ENCODE data around the gene FSTL4. TPM values are rescaled to one million over a fixed set of nuclear protein-coding genes. Genes with fewer than 3 reads are reported as not detected.

FSTL4 gene
- polyA plus RNA-seq, 3 donors, result not detected

DNA sequence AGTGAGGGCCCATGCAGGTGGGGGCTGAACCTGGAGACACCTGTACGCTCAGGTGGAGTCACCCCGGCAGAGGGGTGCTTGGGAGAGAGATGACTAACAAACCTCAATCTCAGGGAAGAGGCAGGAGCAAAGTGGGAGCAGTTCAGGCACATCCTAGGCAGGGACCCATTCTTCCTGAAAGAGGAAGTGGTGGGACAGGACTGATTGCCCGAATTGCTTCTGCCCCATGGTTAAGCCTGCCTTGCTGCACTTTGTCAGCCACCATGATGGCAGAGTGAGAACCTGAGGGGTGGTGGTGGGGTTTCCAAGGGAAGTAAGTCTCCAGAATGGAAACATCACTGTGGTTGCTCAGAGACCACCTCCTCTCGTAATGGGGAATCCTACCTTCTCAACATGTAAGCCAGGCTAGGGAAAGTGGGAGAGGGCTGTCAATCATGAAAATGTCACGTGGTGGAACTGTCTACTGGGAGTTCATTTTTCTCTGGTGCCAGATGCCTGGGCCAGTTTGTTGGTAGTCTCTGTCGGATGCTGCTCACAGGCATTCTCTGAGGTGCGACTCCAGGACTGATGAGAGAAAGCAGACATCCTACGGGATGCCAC, 410.2 kb downstream of the FSTL4 start:
- H3K4me2 ChIP-seq (replicated peaks; ENCODE audit: extremely low read depth, low read length, poor library complexity, severe bottlenecking), result no peak overlapping the region
- no peak overlapping the region for H3K4me3 ChIP-seq (replicated peaks in 1 of 3; ENCODE audit: low read depth in 2 of 3, low read length in 3 of 3)
- peaks cover 0 to 11% of the 10 kb centered on the region in 2 donors for H3K9me3 ChIP-seq (replicated peaks in 1 of 2; ENCODE audit: control insufficient read depth in 1 of 2, insufficient read depth in 1 of 2, low read length in 2 of 2)
- 95% methylated on average over 6 of the region's 8 CpGs for WGBS (ENCODE audit: insufficient coverage)
- no peaks in the 10 kb centered on the region for H4K20me1 ChIP-seq (ENCODE audit: insufficient read depth, low read length)
- no peaks in the 10 kb centered on the region for H3K79me2 ChIP-seq (ENCODE audit: insufficient read depth, low read length)
- H3K36me3 Mint-ChIP-seq, result no peaks in the 10 kb centered on the region
- no peaks in the 10 kb centered on the region for H3K4me1 ChIP-seq (ENCODE audit: control insufficient read depth in 1 of 2, insufficient read depth in 2 of 2, low read length in 2 of 2)
- DNase-seq, result no peak
- H3K27ac ChIP-seq (ENCODE audit: low read depth in 1 of 2, low read length in 2 of 2), result no peak overlapping the region
- H3K36me3 ChIP-seq (replicated peaks in 1 of 2; ENCODE audit: control insufficient read depth in 1 of 2, insufficient read depth in 2 of 2, low read length in 2 of 2), result no peaks in the 10 kb centered on the region
- H3K9me3 Mint-ChIP-seq, result peaks cover 4 to 11% (median 9%) of the 10 kb centered on the region in 7 donors
- no peaks in the 10 kb centered on the region for H3K27me3 ChIP-seq (ENCODE audit: control insufficient read depth in 2 of 2, insufficient read depth in 2 of 2, low read length in 2 of 2)
- no peak overlapping the region for H3K4me3 Mint-ChIP-seq
- no peak overlapping the region for H3K9ac ChIP-seq (ENCODE audit: insufficient read depth, low read length, poor library complexity, severe bottlenecking)
- H3K4me1 Mint-ChIP-seq, result no peaks in the 10 kb centered on the region
- H3K27ac Mint-ChIP-seq, result no peak overlapping the region
- intact Hi-C loops (cut with micrococcal nuclease), result no loop called here
- TF ChIP-seq CTCF (IDR thresholded peaks at IDR 0.05), result no peak
- H2AFZ ChIP-seq (ENCODE audit: insufficient read depth, low read depth, low read length, poor library complexity, severe bottlenecking), result no peak overlapping the region
- peaks cover 4 to 13% (median 8%) of the 10 kb centered on the region in 3 donors for H3K27me3 Mint-ChIP-seq (ENCODE audit: low read depth in 3 of 3)

DNA sequence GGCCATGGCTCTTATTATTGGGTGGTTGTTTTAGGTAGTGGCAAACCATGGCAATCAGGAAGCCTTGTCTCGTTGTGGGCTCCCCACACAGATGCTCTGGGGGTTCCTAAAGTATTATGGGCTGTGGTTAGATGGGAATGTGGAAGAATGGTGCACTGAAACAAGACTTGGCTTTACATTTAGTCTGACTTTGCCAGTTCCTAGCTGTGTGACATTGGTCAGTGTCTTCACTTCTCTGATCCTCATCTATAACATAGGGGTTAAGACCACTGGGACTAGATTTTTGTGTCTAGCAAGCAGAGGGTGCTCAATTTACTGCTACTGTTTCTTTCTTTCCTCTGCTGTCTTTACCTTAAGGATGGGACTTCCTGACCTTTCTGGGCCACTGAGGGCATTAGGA, 411.0 kb downstream of the FSTL4 start:
- Histone ChIP-seq H3K9ac (ENCODE audit: insufficient read depth, low read length, poor library complexity, severe bottlenecking) (no peak overlapping the region), H3K4me2 (replicated peaks; ENCODE audit: extremely low read depth, low read length, poor library complexity, severe bottlenecking) (no peak overlapping the region), H3K36me3 (replicated peaks in 1 of 2; ENCODE audit: control insufficient read depth in 1 of 2, insufficient read depth in 2 of 2, low read length in 2 of 2) (no peaks in the 10 kb centered on the region), H3K27ac (ENCODE audit: low read depth in 1 of 2, low read length in 2 of 2) (no peak overlapping the region), H3K79me2 (ENCODE audit: insufficient read depth, low read length) (no peaks in the 10 kb centered on the region), H3K4me1 (ENCODE audit: control insufficient read depth in 1 of 2, insufficient read depth in 2 of 2, low read length in 2 of 2) (no peaks in the 10 kb centered on the region), H3K9me3 (replicated peaks in 1 of 2; ENCODE audit: control insufficient read depth in 1 of 2, insufficient read depth in 1 of 2, low read length in 2 of 2) (peaks cover 0 to 11% of the 10 kb centered on the region in 2 donors), H2AFZ (ENCODE audit: insufficient read depth, low read depth, low read length, poor library complexity, severe bottlenecking) (no peak overlapping the region), H3K4me3 (replicated peaks in 1 of 3; ENCODE audit: low read depth in 2 of 3, low read length in 3 of 3) (no peak overlapping the region), H3K27me3 (ENCODE audit: control insufficient read depth in 2 of 2, insufficient read depth in 2 of 2, low read length in 2 of 2) (no peaks in the 10 kb centered on the region), H4K20me1 (ENCODE audit: insufficient read depth, low read length) (no peaks in the 10 kb centered on the region)
- Mint-ChIP-seq H3K4me3 (no peak overlapping the region), H3K9me3 (peaks cover 4 to 11% (median 9%) of the 10 kb centered on the region in 7 donors), H3K4me1 (no peaks in the 10 kb centered on the region), H3K36me3 (no peaks in the 10 kb centered on the region), H3K27ac (no peak overlapping the region), H3K27me3 (ENCODE audit: low read depth in 3 of 3) (peaks cover 4 to 13% (median 5%) of the 10 kb centered on the region in 3 donors)
- no peak for DNase-seq
- no peak for TF ChIP-seq CTCF (IDR thresholded peaks at IDR 0.05)
- intact Hi-C loops (cut with micrococcal nuclease), result no loop called here
- WGBS (ENCODE audit: insufficient coverage), result 100% methylated on average over 1 of the region's 1 CpG

All from CD14-positive monocyte (primary cell).